ENCODE data around the gene PLCL2.
A peak's percentile ranks its signal among the peaks of the same experiment; 100 is the strongest.

Gene PLCL2

DNA sequence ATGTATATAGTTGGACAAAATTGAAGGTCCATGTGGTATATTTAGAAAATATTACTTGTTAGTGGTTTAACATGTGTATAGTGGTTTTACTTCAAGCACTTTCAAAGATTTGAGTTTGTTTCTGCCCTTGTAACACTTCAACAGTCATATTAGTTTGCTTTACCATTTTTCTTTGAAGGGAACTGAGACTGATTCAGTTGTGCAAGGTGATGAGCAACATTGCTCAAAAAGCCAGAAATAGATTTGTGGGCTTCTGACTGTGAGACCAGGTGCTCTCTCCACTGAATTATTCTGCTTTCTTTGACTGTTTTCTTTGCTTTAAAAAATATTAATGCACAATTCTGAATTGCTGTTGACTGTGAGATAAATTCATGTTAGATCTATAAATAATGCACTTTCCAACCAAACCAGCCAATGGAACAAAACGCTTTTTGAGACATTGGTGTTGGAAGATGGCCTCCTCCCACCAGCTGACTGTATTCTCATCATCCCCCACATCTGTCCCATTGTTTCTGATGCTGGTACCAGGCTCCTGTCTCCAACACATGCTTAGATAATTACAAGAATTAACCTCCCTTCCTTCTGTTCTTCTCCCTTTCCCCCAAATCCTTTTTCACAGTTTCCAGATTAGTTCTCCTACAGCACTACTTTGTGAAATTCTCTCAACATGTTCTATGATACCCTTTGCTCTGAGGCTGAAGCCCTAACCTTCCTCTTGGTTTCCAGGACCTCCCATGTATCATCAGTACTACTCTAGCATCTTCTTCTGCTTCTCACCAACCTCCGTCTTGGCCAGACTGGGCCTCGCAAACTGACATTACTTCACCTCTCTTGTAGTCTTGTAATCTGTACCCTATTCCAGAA is 27.9 kb downstream of the PLCL2 start:
- Mint-ChIP-seq H3K9me3 (no peaks in the 10 kb centered on the region), H3K27ac (peak overlapping the region; percentile 39), H3K36me3 (no peaks in the 10 kb centered on the region), H3K4me3 (peak overlapping the region; percentile 19), H3K4me1 (peaks cover 67% of the 10 kb centered on the region)
- DNase-seq (ENCODE audit: low spot score in 2 of 2), result no peak
- ATAC-seq, result peak; percentile 86

DNA sequence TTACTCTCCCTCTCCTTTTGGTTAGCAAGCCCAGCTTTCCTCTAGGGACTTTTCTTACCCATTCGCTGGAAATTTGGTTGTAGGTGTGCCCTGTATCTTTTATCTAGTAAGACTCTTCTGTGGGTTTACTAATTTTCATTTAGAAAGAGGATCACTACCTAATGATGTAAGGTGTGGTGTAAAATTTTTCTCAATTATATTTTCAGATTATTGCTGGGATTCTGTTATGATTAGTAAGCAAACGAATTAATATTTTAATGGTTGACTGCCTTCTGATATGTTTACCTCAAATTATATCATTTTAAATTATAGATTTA is 28.5 kb downstream of the PLCL2 start:
- H3K27ac Mint-ChIP-seq, result peak overlapping the region; percentile 39
- no peak for ATAC-seq
- DNase-seq (ENCODE audit: low spot score in 2 of 2), result no peak
- H3K4me3 Mint-ChIP-seq, result peak overlapping the region; percentile 19
- peaks cover 71% of the 10 kb centered on the region for H3K4me1 Mint-ChIP-seq
- H3K36me3 Mint-ChIP-seq, result no peaks in the 10 kb centered on the region
- H3K9me3 Mint-ChIP-seq, result no peaks in the 10 kb centered on the region

DNA sequence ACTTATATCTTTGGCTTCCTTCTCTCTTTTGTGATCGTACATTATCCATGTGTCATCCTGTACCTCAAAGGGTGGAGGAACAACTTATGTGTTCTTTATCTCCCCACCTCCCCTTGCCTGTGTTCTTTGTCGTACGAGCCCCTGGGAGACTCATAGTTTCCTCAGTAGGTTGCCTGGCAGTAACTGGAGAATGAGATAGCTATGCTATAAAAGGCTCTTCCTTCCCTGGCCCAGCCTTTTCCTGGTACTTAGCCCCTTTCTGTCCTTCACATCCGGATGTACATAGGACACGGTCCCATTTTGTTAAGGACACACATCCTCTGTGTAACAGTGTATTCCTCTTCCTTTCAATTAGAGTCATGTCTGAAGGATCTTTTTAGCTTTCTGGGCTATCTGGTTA is 32.1 kb downstream of the PLCL2 start:
- Mint-ChIP-seq H3K27ac (peak overlapping the region; percentile 76), H3K4me3 (peak overlapping the region; percentile 17), H3K4me1 (peaks cover 63% of the 10 kb centered on the region), H3K9me3 (no peaks in the 10 kb centered on the region), H3K36me3 (no peaks in the 10 kb centered on the region)
- DNase-seq (ENCODE audit: low spot score in 2 of 2), result no peak
- no peak for ATAC-seq

DNA sequence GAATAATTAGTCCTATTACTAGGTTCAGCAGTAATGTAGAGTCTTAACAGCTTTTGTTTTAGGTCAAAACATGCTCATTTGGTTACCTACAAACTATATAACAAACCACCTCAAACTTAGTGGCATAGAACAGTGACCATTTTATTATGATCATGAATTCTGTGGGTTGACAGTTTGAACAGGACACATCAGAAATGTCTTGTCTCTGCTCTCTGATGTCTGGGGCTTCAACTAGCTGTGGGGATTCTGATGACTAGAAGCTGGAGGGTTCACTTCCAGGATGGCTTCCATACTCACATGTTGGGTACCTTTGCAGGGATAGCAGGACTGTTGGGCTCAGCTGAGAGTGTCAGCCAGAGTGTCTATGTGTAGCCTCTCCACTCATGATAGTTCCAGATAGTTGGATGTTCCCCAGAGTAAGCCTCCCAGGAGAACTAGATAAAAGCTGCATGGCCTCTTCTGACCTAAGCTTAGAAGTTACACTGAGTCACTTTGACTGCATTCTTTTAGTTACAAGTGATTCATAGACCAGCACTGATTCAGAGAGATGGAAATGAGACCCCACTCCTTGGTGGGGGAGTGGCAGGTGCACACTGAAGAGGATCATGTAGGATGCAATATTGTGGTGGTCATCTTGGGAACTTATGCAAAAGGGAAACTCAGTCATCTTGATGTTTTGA is 32.6 kb downstream of the PLCL2 start:
- peaks cover 62% of the 10 kb centered on the region for H3K4me1 Mint-ChIP-seq
- ATAC-seq, result peak; percentile 95
- peak overlapping the region; percentile 17 for H3K4me3 Mint-ChIP-seq
- no peaks in the 10 kb centered on the region for H3K9me3 Mint-ChIP-seq
- peak overlapping the region; percentile 76 for H3K27ac Mint-ChIP-seq
- DNase-seq (ENCODE audit: low spot score in 2 of 2), result no peak
- H3K36me3 Mint-ChIP-seq, result no peaks in the 10 kb centered on the region

DNA sequence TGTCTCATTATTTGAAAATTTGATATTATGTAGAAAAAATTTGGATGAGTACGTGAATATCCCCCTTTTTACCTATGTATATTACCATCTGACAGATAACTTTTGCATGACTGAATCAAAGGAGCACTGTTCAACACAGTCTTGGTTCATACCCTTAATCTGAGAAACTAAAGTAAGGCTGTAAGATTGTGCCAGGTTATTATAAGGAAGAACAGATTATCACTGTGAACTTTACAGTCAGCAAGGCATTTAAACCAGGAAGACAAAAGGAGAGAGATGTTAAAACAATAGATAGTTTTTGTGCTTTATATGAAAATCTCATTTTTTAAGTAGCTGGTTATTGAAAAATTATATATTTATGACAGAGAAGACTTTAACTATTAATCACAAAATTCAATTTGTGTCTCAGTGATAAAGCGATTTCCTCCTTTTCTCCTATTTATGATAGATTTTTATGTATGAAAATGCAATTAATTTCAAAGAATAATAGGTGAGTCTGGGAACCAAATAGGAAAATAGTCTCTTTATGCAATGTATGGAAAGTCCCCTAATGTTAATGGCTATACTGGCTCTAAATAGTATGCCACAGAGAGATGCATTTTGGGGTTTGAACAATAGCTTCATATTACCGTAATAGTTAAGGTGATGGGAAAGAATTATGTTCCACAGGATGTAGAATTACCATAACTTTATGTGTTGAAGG is 33.4 kb downstream of the PLCL2 start:
- Mint-ChIP-seq H3K4me1 (peaks cover 58% of the 10 kb centered on the region), H3K4me3 (no peak overlapping the region), H3K27ac (no peak overlapping the region), H3K9me3 (no peaks in the 10 kb centered on the region), H3K36me3 (no peaks in the 10 kb centered on the region)
- DNase-seq (ENCODE audit: low spot score in 2 of 2) (no peak), ATAC-seq (peak; percentile 9)

DNA sequence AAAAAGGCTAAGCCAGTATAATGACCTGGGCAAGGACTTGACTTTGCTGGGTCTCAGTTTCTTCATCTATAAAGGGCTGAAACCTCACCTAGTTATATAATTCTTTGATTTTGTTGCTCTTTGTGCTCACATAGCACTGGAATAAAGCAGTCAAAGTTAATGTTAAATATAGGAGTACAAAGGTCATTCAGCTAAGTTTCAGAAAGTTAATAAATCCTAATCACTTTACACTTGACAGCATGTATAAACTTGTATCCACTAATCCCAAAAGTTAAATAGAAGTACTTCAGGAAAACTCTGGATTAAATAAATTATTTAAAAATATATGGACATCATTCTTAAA is 33.9 kb downstream of the PLCL2 start:
- Mint-ChIP-seq H3K36me3 (no peaks in the 10 kb centered on the region), H3K27ac (no peak overlapping the region), H3K9me3 (no peaks in the 10 kb centered on the region), H3K4me1 (peaks cover 61% of the 10 kb centered on the region), H3K4me3 (no peak overlapping the region)
- ATAC-seq (no peak), DNase-seq (ENCODE audit: low spot score in 2 of 2) (no peak)

DNA sequence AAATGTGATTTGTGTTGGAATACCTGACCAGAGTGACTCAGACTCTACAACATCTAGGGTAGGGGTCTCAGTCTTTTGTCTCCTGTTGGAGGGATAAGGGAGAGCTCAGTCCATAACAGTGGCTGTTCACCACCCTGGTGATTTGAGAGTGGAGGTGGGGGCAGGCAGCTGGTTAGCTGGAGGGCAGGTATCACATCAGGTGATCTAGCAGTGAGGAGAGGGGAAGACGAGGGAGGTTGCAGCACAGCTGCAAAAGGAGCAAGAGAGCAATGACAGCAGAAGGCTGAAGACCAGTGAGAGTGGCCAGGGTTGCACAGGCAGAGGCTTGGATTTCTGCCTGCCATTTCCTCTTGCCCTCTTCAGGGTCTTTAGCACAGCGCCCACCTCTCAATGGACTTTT is 38.4 kb downstream of the PLCL2 start:
- Mint-ChIP-seq H3K9me3 (peaks cover 3% of the 10 kb centered on the region), H3K4me1 (peaks cover 39% of the 10 kb centered on the region), H3K4me3 (no peak overlapping the region), H3K36me3 (no peaks in the 10 kb centered on the region), H3K27ac (no peak overlapping the region)
- DNase-seq (ENCODE audit: low spot score in 2 of 2) (no peak), ATAC-seq (no peak)

DNA sequence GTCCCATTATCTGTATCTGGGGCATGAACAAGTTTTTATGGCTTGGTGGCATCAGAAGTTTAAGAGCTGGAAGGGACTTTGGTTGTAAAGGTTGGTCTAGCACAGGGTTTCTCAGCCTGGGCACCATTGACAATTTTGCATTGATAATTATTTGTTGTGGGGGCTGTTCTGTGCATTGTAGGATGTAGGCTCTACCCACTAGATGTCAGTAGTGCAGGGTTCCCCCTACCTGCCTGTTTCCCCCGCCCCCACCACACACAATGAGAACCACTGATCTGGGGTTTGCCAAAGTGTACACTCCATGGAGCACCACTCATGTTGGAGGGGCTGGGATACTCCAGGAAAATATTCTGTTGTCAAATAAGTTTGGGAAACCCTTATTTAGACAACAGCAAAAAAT is 42.7 kb downstream of the PLCL2 start:
- Mint-ChIP-seq H3K9me3 (peaks cover 5% of the 10 kb centered on the region), H3K36me3 (no peaks in the 10 kb centered on the region), H3K4me3 (no peak overlapping the region), H3K27ac (no peak overlapping the region), H3K4me1 (peaks cover 55% of the 10 kb centered on the region)
- ATAC-seq, result peak; percentile 44
- DNase-seq (ENCODE audit: low spot score in 2 of 2), result no peak

DNA sequence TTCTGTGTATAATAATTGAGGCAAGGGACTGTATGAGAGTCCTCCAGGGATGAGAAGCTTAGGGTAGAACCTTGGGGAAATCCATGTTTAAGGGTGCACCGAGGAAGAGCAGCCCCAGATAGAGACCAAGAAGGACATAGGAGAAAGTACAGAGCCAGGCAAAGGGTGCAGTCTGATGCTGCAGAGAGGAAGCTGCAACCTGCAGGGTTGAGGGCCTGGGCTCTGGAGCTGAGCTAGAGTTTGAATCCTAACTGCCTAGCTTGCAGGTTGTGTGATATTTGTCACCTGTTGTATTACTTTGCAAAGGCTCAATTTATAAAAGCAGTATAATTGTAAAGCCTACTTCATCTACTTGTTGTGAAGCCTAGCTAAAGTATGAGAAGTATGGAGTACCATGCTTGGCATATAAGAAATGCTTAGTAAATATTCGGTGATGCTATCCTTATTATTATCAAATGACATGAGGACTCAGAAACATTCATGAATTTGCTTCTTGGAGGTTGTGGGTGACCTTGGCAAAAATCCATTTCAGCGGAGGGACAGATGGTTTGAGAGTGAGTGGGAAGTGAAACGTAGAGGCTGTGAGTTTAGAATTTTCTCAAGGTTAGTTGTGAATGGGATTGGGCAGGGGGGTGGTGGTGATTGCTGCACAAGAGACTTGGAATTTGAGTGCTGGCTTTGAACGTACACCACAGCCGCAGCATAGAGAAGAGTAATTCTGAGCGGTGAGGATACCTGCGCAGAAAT is 43.8 kb downstream of the PLCL2 start:
- no peaks in the 10 kb centered on the region for H3K36me3 Mint-ChIP-seq
- ATAC-seq (peak; percentile 32), DNase-seq (ENCODE audit: low spot score in 2 of 2) (no peak)
- peaks cover 58% of the 10 kb centered on the region for H3K4me1 Mint-ChIP-seq
- no peak overlapping the region for H3K4me3 Mint-ChIP-seq
- H3K27ac Mint-ChIP-seq, result no peak overlapping the region
- H3K9me3 Mint-ChIP-seq, result peaks cover 5% of the 10 kb centered on the region

DNA sequence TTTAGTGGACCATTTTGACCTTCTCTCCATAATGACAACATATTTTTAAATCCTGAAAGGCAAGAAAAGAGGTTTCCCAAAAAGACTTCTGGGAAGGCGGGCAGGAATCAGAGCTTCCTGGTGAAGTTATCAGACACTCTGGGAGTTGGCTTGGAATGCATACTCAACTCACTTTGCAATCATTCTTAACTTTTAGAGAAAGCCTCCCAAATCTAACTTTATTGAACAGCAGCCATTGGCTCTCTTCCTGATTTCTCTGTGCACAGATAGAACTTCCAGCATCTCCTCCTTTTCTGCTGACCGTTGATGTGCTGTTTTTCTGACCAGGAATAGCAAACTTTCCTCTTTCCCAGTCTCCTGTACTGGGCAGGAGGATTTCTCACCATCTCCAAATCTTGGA is 44.6 kb downstream of the PLCL2 start:
- DNase-seq (ENCODE audit: low spot score in 2 of 2) (no peak), ATAC-seq (no peak)
- peaks cover 2% of the 10 kb centered on the region for H3K9me3 Mint-ChIP-seq
- H3K4me3 Mint-ChIP-seq, result no peak overlapping the region
- peaks cover 59% of the 10 kb centered on the region for H3K4me1 Mint-ChIP-seq
- peaks cover under 1% of the 10 kb centered on the region for H3K36me3 Mint-ChIP-seq
- peak overlapping the region; percentile 33 for H3K27ac Mint-ChIP-seq

DNA sequence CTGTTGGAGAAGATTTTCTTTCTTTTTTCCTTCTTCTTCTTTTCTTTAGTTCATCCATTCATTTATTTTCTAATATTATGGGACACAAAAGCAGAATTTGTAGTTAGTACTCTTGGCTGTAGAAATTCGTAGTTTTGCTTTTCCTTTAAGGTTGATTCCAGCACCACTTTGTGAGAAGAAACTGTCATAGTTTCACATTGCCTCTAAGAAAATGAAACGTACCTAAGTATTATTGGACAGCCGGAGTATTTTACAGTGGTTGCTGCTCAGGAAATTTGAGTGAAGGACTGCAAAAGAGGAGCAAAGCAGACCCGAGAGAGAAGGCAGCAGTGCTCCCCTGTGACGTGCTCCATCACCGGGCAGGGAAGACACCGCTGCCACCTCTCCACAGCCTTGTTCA is 48.1 kb downstream of the PLCL2 start:
- Mint-ChIP-seq H3K9me3 (peaks cover 2% of the 10 kb centered on the region), H3K27ac (no peak overlapping the region), H3K4me3 (peak overlapping the region; percentile 13), H3K4me1 (peaks cover 74% of the 10 kb centered on the region), H3K36me3 (peaks cover 4% of the 10 kb centered on the region)
- no peak for ATAC-seq
- no peak for DNase-seq (ENCODE audit: low spot score in 2 of 2)

DNA sequence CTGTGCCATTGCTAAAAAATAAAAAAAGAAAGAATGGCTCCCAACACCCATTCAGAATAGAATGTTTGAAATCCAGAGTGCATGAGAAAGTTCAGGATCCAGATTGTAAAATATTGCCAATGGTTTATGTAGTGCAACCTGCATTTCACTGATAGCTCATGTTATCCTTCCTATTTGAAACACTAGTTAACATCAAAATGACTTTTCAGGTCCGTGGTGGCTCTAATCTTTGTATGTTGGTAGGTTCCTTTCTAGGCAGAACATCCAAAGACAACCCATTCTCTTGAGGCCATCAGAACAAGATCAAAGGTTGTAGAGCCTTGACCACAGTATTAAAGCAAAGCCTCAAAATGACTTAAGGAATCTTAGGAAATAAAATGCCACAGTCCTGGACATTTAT is 51.0 kb downstream of the PLCL2 start:
- H3K36me3 Mint-ChIP-seq, result peaks cover 4% of the 10 kb centered on the region
- H3K9me3 Mint-ChIP-seq, result peaks cover 2% of the 10 kb centered on the region
- no peak for ATAC-seq
- no peak overlapping the region for H3K27ac Mint-ChIP-seq
- no peak for DNase-seq (ENCODE audit: low spot score in 2 of 2)
- H3K4me3 Mint-ChIP-seq, result peak overlapping the region; percentile 33
- peaks cover 62% of the 10 kb centered on the region for H3K4me1 Mint-ChIP-seq

DNA sequence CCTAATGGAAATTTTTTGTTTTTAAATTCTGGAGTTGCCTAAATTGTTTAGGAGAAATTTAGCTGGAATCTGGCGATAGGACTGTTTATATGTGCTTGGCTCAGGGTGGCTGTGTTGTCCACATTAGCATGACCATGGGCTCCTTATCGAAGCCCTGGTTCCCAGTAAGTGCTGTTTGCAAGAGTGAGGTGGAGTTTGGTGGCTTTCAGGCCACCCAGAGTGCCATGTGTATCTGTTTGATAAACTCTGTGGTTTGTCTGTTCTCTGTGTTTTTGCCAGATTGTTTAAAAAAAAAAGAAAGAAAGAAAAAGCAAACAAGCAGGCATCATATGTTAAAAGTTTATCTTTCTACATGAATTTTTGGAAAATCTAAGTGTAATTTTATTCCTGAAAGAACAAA is 51.5 kb downstream of the PLCL2 start:
- Mint-ChIP-seq H3K4me1 (peaks cover 62% of the 10 kb centered on the region), H3K36me3 (peaks cover 4% of the 10 kb centered on the region), H3K4me3 (peak overlapping the region; percentile 33), H3K9me3 (peaks cover 2% of the 10 kb centered on the region), H3K27ac (no peak overlapping the region)
- ATAC-seq, result peak; percentile 56
- no peak for DNase-seq (ENCODE audit: low spot score in 2 of 2)

DNA sequence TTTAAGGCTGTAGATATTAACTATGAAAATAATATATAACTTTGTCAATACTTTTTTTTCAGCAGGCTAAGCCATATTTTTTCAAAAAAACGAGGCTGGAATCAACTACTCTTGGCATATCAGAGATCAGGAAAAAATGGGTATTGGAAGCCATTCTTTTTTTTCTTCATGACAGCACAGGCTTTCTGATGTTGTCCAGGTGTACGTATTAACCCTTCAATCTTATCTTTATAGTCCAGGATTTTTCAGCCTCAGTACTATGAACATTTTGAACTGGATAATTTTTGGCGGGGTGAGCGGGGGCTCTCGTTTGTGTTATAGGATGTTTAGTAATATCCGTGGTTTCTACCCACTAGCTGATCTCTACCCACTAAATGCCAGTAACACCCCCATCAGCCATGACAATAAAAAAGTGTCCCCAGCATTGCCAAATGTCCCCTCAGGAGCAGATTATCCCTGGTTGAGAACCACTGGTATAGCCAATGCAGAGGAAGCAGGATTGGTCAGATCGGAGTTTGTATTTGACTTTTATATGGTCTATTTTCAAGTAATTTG is 52.0 kb downstream of the PLCL2 start:
- ATAC-seq (no peak), DNase-seq (ENCODE audit: low spot score in 2 of 2) (no peak)
- H3K9me3 Mint-ChIP-seq, result peaks cover under 1% of the 10 kb centered on the region
- peaks cover 67% of the 10 kb centered on the region for H3K4me1 Mint-ChIP-seq
- no peak overlapping the region for H3K27ac Mint-ChIP-seq
- H3K4me3 Mint-ChIP-seq, result peak overlapping the region; percentile 33
- H3K36me3 Mint-ChIP-seq, result peaks cover 4% of the 10 kb centered on the region

DNA sequence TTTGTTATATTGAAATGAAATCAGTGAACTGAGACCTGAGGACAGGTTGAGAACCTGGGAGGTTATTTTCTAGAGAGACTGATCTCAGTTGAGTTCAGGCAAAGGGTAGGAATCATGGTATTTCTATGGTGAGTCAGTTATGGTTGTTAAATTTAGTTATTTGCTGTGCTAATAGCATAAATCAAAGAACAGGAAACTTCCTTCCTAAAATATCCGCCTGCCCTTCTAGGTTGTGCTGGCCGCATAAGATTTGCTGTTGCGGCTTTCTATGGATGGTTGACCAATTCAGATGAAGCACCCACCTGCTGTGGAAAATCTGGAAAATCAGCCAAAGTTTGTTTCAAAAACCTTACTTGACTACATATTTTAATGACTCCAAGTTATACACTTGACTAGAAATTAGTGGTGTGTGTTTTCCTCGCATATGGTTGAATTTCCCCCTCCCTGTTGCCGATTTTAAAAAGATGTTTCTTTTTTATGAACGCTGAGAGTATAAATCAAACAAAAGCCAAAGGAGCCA is 52.6 kb downstream of the PLCL2 start:
- Mint-ChIP-seq H3K36me3 (peaks cover 4% of the 10 kb centered on the region), H3K27ac (no peak overlapping the region), H3K4me1 (peaks cover 72% of the 10 kb centered on the region), H3K9me3 (no peaks in the 10 kb centered on the region), H3K4me3 (no peak overlapping the region)
- no peak for DNase-seq (ENCODE audit: low spot score in 2 of 2)
- ATAC-seq, result no peak
